ENCODE measurements around the gene PRKACA.

PRKACA gene

GRCh38 chr19:14118165-14119051 lies 846 bp upstream of the PRKACA start:
- H3K4me2 ChIP-seq, result peak overlapping the region; percentile 89 to 100 (median 99)
- H3K4me3 ChIP-seq, result peak overlapping the region; percentile 78 to 98 (median 92)
- peaks cover 0 to 41% (median 31%) of the 10 kb centered on the region in 11 experiments; a peak in 16 of 22 replicates for H3K36me3 ChIP-seq
- H3K27ac ChIP-seq, result peak overlapping the region; percentile 92 to 98 (median 96)
- H3K27me3 ChIP-seq, result no peaks in the 10 kb centered on the region
- H3K4me1 ChIP-seq, result peaks cover 56 to 75% (median 61%) of the 10 kb centered on the region in 10 experiments
- H3K9ac ChIP-seq, result peak overlapping the region; percentile 86 to 97 (median 93)
- TF ChIP-seq Cebpa-rat (IDR thresholded peaks at IDR 0.05), result peak; percentile 88 to 99 (median 96)
- H3K9me3 ChIP-seq (replicated peaks in 1 of 11), result no peaks in the 10 kb centered on the region
- peaks cover 0 to 35% (median 17%) of the 10 kb centered on the region in 11 experiments; a peak in 17 of 22 replicates for H4K20me1 ChIP-seq

GRCh38 chr19:14116918-14117578 lies 514 bp downstream of the PRKACA start:
- no peaks in the 10 kb centered on the region for H3K9me3 ChIP-seq (replicated peaks in 1 of 11)
- H3K4me1 ChIP-seq, result peaks cover 68 to 83% (median 74%) of the 10 kb centered on the region in 10 experiments
- H3K27me3 ChIP-seq, result no peaks in the 10 kb centered on the region
- H3K4me2 ChIP-seq, result peak overlapping the region; percentile 87 to 100 (median 98)
- peaks cover 0 to 47% (median 30%) of the 10 kb centered on the region in 11 experiments; a peak in 18 of 22 replicates for H4K20me1 ChIP-seq
- H3K4me3 ChIP-seq, result peak overlapping the region; percentile 88 to 98 (median 96)
- peak overlapping the region; percentile 81 to 96 (median 90) for H3K9ac ChIP-seq
- no peak for TF ChIP-seq Cebpa-rat (IDR thresholded peaks at IDR 0.05)
- H3K36me3 ChIP-seq, result peaks cover 0 to 36% (median 20%) of the 10 kb centered on the region in 11 experiments; a peak in 16 of 22 replicates
- H3K27ac ChIP-seq, result peak overlapping the region; percentile 62 to 93 (median 78); a peak in 21 of 22 replicates

- no peak for TF ChIP-seq Cebpa-rat (IDR thresholded peaks at IDR 0.05)
- Histone ChIP-seq H3K27ac (peak overlapping the region; percentile 62 to 93 (median 78); a peak in 20 of 22 replicates), H3K4me1 (peaks cover 68 to 85% (median 76%) of the 10 kb centered on the region in 10 experiments), H3K4me3 (peak overlapping the region; percentile 88 to 98 (median 96)), H3K27me3 (no peaks in the 10 kb centered on the region), H3K9ac (peak overlapping the region; percentile 81 to 96 (median 90)), H4K20me1 (peaks cover under 1 to 52% (median 34%) of the 10 kb centered on the region in 11 experiments; a peak in 18 of 22 replicates), H3K36me3 (peaks cover 3 to 33% (median 17%) of the 10 kb centered on the region in 11 experiments; a peak in 18 of 22 replicates), H3K4me2 (peak overlapping the region; percentile 87 to 100 (median 98)), H3K9me3 (replicated peaks in 1 of 11) (no peaks in the 10 kb centered on the region)
Measured at GRCh38 chr19:14116525-14116917, 1.0 kb downstream of the PRKACA start.

GRCh38 chr19:14115756-14116155 lies 1.8 kb downstream of the PRKACA start:
- Histone ChIP-seq H3K27ac (peak overlapping the region in 10 of 11 experiments; percentile 41 to 93 (median 78); a peak in 19 of 22 replicates), H3K4me3 (peak overlapping the region in 9 of 10 experiments; percentile 90 to 98 (median 96); a peak in 17 of 20 replicates), H3K4me2 (peak overlapping the region; percentile 87 to 100 (median 98)), H3K9ac (peak overlapping the region; percentile 2 to 96 (median 89); a peak in 19 of 22 replicates), H4K20me1 (peaks cover 6 to 60% (median 41%) of the 10 kb centered on the region in 11 experiments; a peak in 20 of 22 replicates), H3K36me3 (peaks cover 4 to 31% (median 11%) of the 10 kb centered on the region in 11 experiments; a peak in 17 of 22 replicates), H3K9me3 (replicated peaks in 1 of 11) (no peaks in the 10 kb centered on the region), H3K27me3 (no peaks in the 10 kb centered on the region), H3K4me1 (peaks cover 68 to 85% (median 75%) of the 10 kb centered on the region in 10 experiments)
- TF ChIP-seq Cebpa-rat (IDR thresholded peaks at IDR 0.05), result no peak

GRCh38 chr19:14114854-14115253 lies 2.7 kb downstream of the PRKACA start:
- peaks cover 0 to 26% (median 8%) of the 10 kb centered on the region in 11 experiments; a peak in 14 of 22 replicates for H3K36me3 ChIP-seq
- TF ChIP-seq Cebpa-rat (IDR thresholded peaks at IDR 0.05), result no peak
- no peaks in the 10 kb centered on the region for H3K9me3 ChIP-seq (replicated peaks in 1 of 11)
- H3K4me1 ChIP-seq, result peaks cover 66 to 79% (median 74%) of the 10 kb centered on the region in 10 experiments
- H4K20me1 ChIP-seq, result peaks cover 15 to 69% (median 47%) of the 10 kb centered on the region in 11 experiments; a peak in 20 of 22 replicates
- H3K9ac ChIP-seq, result peak overlapping the region in 10 of 11 experiments; percentile 29 to 96 (median 86); a peak in 15 of 22 replicates
- peak overlapping the region; percentile 87 to 100 (median 98) for H3K4me2 ChIP-seq
- peak overlapping the region in 7 of 10 experiments; percentile 19 to 97 (median 93); a peak in 10 of 20 replicates for H3K4me3 ChIP-seq
- no peaks in the 10 kb centered on the region for H3K27me3 ChIP-seq
- H3K27ac ChIP-seq, result peak overlapping the region in 10 of 11 experiments; percentile 26 to 93 (median 64); a peak in 19 of 22 replicates

- TF ChIP-seq Cebpa-rat (IDR thresholded peaks at IDR 0.05), result no peak
- peak overlapping the region in 3 of 10 experiments; percentile 13 to 92 (median 19); a peak in 3 of 20 replicates for H3K4me3 ChIP-seq
- H3K4me1 ChIP-seq, result peaks cover 62 to 75% (median 70%) of the 10 kb centered on the region in 10 experiments
- peak overlapping the region in 10 of 11 experiments; percentile 26 to 93 (median 61); a peak in 17 of 22 replicates for H3K27ac ChIP-seq
- peak overlapping the region in 9 of 11 experiments; percentile 3 to 61 (median 45); a peak in 11 of 22 replicates for H3K9ac ChIP-seq
- peaks cover 16 to 70% (median 50%) of the 10 kb centered on the region in 11 experiments; a peak in 20 of 22 replicates for H4K20me1 ChIP-seq
- peaks cover 0 to 22% (median 6%) of the 10 kb centered on the region in 11 experiments; a peak in 10 of 22 replicates for H3K36me3 ChIP-seq
- H3K4me2 ChIP-seq, result peak overlapping the region; percentile 87 to 100 (median 98)
- no peaks in the 10 kb centered on the region for H3K9me3 ChIP-seq (replicated peaks in 1 of 11)
- no peaks in the 10 kb centered on the region for H3K27me3 ChIP-seq
Measured at GRCh38 chr19:14114439-14114838, 3.1 kb downstream of the PRKACA start.

GRCh38 chr19:14113762-14114414 lies 3.7 kb downstream of the PRKACA start:
- Histone ChIP-seq H3K9ac (peak overlapping the region in 9 of 11 experiments; percentile 24 to 66 (median 52); a peak in 16 of 22 replicates), H3K4me1 (peaks cover 57 to 69% (median 64%) of the 10 kb centered on the region in 10 experiments), H4K20me1 (peaks cover 19 to 75% (median 52%) of the 10 kb centered on the region in 11 experiments; a peak in 20 of 22 replicates), H3K36me3 (peaks cover 0 to 27% (median 8%) of the 10 kb centered on the region in 11 experiments; a peak in 11 of 22 replicates), H3K4me3 (no peak overlapping the region), H3K9me3 (replicated peaks in 1 of 11) (no peaks in the 10 kb centered on the region), H3K27ac (peak overlapping the region in 10 of 11 experiments; percentile 26 to 93 (median 61); a peak in 18 of 22 replicates), H3K4me2 (peak overlapping the region; percentile 87 to 100 (median 98)), H3K27me3 (no peaks in the 10 kb centered on the region)
- TF ChIP-seq Cebpa-rat (IDR thresholded peaks at IDR 0.05), result no peak

Data from BLaER1 treated with 17β-estradiol and CSF1 and Interleukin-3, amounts not matched to agents 10 nM and 100 nM (cell line).